Eye (tissue), 1 donor: ENCODE data around the gene BPIFB1.

Source experiments
- DNase-seq: peaks from one replicate; pipeline ENCODE4 v3.0.0-alpha.2; 2015

BPIFB1 gene

GRCh38 chr20:33328157-33329137 is 45.4 kb downstream of the BPIFB1 start:
- DNase-seq = no peak

- no peak for DNase-seq
Measured at GRCh38 chr20:33332905-33333456, 50.0 kb downstream of the BPIFB1 start.

- DNase-seq = no peak
Measured at GRCh38 chr20:33333616-33334015, 50.6 kb downstream of the BPIFB1 start.

GRCh38 chr20:33334111-33334510 is 51.1 kb downstream of the BPIFB1 start:
- no peak for DNase-seq

- DNase-seq = no peak
Measured at GRCh38 chr20:33336375-33336774, 53.4 kb downstream of the BPIFB1 start.

GRCh38 chr20:33337119-33337518 is 54.1 kb downstream of the BPIFB1 start:
- no peak for DNase-seq

GRCh38 chr20:33337531-33338165 is 54.6 kb downstream of the BPIFB1 start:
- DNase-seq = no peak

- no peak for DNase-seq
Measured at GRCh38 chr20:33338467-33339258, 55.6 kb downstream of the BPIFB1 start.

GRCh38 chr20:33339515-33340058 is 56.6 kb downstream of the BPIFB1 start:
- no peak for DNase-seq

GRCh38 chr20:33343521-33343920 is 60.5 kb downstream of the BPIFB1 start:
- no peak for DNase-seq

GRCh38 chr20:33345342-33345741 is 62.3 kb downstream of the BPIFB1 start:
- DNase-seq = no peak

GRCh38 chr20:33348136-33348937 is 65.3 kb downstream of the BPIFB1 start:
- DNase-seq = no peak

- no peak for DNase-seq
Measured at GRCh38 chr20:33349493-33349892, 66.5 kb downstream of the BPIFB1 start.

GRCh38 chr20:33351696-33352095 is 68.7 kb downstream of the BPIFB1 start:
- no peak for DNase-seq

GRCh38 chr20:33352258-33353012 is 69.4 kb downstream of the BPIFB1 start:
- DNase-seq = no peak

GRCh38 chr20:33353013-33353402 is 70.0 kb downstream of the BPIFB1 start:
- no peak for DNase-seq
